Right kidney (tissue), 1 donor: ENCODE measurements around the gene ERG.

Experiments used
- DNase-seq: peaks from one replicate; pipeline ENCODE4 v3.0.0-alpha.2; 2016

The ERG gene

GRCh38 chr21:38436341-38436740 is 61.9 kb downstream of the ERG start:
- DNase-seq, result no peak

- no peak for DNase-seq
Measured at GRCh38 chr21:38434913-38435533, 63.3 kb downstream of the ERG start.

- DNase-seq, result no peak
Measured at GRCh38 chr21:38433471-38433870, 64.8 kb downstream of the ERG start.

DNA sequence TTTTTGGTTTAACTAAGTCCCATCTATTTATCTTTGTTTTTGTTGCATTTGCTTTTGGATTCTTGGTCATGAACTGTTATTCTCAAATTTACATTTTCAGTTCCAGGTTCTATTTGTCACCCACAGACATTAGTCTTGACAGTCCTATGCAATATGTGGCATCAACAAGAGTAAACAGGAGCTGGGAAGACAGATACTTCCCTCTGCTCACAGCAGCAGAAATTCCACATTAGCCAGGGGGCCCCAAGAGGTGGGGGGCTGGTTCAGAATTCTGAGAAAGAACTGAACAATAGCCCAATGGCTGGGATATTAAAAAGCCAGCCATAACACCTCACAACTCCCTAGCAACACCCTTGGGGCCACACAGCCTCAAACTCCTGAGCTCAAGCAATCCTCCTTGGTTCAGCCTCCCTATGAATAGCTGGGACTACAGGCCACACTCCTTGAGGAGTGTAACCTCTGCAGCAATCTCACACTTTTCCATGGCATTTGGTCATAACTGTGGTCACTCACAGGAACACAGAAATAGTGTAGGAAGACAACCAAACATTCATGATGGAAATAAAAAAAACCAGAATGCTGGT is 67.8 kb downstream of the ERG start:
- no peak for DNase-seq

GRCh38 chr21:38429011-38429410 is 69.3 kb downstream of the ERG start:
- no peak for DNase-seq

GRCh38 chr21:38428211-38428610 is 70.1 kb downstream of the ERG start:
- no peak for DNase-seq

GRCh38 chr21:38424305-38425019 is 73.8 kb downstream of the ERG start:
- no peak for DNase-seq

GRCh38 chr21:38422082-38422481 is 76.2 kb downstream of the ERG start:
- DNase-seq, result no peak

DNA sequence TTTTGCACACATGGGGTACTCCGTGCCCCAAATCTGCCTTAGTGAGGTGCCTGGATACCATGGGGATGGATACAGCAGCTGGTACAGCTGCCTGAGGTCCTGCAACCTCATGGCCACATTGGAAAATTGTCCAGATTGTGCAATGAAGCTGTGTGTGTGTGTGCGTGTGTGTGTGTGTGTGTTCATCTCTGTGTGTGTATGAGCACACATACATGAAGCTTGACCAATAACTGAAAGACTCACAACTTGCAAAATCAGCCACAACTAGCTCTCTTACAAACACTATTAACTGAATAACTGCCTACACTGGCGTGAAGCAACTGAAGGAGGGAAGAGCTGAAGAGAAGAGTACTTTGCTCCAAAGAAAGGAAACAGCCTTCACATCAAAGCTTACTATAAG is 78.1 kb downstream of the ERG start:
- DNase-seq, result no peak

- DNase-seq, result no peak
Measured at GRCh38 chr21:38417726-38418125, 80.6 kb downstream of the ERG start.

DNA sequence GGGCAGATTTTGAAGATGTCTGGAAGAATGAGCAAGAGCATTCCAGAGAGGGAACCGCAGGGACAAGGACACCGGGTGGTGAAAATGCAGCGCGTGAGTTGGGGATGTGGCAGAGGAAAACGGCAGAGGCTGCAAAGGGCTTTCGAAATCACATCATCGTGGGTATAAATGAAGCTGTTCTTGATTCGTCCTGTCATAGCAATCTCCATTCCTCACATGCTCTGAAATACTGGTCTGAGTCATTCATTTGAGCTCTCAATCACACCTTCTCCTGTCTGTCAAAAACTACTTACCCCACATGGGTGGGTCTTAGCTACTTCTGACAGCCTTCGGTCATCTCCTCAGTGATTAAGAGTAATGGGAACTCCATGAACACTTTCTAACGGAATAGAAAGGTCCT is 81.5 kb downstream of the ERG start:
- no peak for DNase-seq

GRCh38 chr21:38413958-38414548 is 84.2 kb downstream of the ERG start:
- DNase-seq, result no peak

GRCh38 chr21:38410466-38410865 is 87.8 kb downstream of the ERG start:
- DNase-seq, result no peak

GRCh38 chr21:38409907-38410306 is 88.4 kb downstream of the ERG start:
- DNase-seq, result no peak

DNA sequence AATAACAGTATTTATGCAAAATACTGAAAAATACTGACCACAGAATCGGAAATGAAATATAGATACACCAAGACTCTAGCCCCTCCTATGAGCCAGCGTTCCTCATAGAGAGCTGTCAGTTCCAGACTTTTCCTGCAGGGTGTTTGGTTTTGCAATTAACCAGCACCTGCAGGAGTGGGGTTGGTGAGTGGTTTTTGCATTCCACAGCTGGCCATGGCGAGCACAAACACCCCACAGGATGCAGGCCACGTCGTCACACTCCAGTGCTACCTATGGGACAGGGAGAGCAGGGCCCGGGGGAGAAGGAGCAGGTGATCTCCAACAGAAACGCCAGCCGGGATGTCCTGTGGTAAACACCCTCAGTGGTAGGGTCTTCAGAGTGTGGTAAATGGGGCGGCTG is 94.1 kb downstream of the ERG start:
- DNase-seq, result no peak

- no peak for DNase-seq
Measured at GRCh38 chr21:38402795-38403194, 95.5 kb downstream of the ERG start.

- no peak for DNase-seq
Measured at GRCh38 chr21:38402291-38402690, 96.0 kb downstream of the ERG start.

DNA sequence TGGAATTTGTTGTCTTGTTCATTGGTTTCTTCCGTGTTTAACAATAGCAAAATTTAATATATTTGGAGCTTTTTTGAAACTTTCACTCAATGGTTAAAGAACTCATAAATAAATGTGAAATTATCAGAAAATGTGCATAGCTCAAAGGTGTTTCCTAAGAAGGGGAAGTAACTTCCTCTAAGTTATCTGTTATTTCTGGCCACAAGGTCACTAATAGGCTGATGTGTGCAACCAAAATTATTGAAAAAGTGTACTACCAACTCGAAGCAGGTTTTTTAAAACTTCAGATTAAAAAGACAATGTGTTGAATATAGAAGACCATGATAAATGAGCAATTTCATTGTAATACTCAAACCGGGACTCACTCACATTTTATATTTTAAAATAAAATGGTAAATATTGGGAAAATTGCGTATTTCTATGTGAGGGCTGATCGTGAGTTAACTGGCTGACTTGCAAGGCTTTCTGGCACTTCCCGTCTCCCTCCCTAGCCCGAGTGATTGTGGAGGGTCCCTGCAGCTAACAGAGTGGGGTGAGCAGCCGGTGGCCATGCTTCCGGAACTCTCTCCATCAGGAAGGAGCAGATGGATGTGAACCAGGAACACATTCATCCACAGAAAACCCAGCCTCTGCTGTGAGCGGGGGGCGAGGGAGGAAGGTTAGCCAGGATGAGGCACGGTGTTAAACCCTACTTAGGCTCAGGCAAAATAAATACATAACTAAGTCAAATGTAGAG is 96.9 kb downstream of the ERG start:
- DNase-seq, result no peak

DNA sequence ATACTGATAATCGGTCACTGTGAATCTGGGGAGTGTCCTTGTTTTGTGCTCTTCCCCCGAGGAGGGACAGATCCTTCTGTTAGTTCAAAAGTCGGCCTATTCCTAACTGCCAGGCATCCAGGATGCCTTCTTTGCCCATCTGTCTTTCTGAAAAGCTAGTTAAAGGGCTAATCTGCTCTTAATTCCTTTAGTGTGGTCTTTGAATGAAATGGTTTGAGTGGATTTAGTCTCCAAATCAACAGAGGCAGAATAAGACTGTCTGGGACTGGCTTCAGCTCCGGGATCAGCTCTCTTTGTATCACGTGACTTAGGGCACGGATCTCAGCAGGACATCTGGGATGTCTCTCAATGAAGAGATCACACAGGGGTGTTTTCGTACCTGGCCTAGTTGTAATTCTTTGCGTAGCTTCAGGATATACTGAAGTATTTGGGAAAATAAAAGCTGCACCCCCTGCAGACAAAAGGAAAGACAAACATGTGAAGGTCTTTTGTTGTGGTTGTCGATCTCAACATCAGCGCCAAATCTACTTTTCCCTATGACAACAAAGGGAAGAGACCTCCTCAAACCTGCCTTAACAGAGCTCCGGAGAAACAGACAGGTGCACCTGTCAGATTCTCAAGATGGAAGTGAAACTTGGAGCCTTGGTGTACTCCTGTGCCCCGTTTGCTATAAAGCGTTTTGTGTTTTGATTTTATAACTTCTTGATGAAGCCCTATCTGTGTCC is 97.9 kb downstream of the ERG start:
- DNase-seq, result no peak

DNA sequence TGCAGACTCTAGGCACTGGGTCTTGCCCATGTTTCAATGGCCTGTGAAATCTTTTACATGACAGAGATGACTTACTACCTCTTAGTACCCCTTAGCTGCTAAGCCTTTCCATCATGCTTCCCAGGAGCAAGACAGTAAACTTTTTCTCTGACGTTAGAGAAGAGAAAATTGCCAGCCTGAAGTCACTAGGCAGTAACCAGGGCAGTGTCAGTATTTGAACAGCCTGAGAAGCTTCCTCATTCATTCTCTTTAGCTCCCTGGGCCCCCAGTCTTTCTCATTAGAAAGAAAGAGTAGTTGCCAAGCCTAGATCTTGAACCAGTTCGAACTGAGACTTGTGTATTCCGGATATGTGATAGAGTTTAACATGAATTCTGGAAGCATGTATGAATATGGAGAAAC is 99.2 kb downstream of the ERG start:
- no peak for DNase-seq

DNA sequence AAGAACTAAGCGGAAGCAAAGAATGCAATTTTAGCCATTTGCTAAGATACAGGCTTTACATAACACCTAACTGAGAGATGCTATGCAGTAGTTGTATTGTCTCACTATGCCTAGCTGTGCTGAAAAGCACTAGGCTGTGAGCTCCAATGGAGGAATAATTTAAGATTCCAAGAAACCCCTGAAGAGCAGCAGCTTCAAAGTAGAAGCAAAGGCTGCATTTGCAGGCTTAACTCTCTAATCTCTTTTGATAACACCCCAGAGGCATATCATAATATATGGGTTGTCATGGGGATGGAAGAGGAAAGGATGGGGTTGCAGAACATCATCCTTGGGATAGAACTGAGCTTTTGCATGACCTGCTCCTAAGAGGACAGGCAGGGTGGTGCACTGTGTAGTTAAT is 102.0 kb downstream of the ERG start:
- no peak for DNase-seq

DNA sequence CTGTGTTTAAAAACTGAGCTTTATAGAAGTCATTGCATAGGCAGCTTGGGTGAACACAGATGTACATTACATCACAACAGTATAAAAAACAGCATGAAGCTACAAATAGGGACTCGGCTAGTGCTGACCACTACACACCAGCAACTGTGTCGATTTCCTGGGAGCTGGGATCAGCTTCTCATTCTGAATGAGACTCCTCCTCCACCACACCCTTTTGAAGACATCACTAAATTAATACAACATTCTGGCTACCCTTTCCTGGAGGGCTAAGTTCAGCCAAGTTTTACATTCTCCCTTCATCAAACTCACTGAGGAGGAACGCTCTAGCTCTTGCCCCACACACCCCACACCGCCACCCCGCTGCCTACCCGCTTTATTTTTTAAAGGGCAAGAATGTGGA is 102.7 kb downstream of the ERG start:
- DNase-seq, result no peak
